AG09309 (cell line): Measurements from ENCODE around the gene DDX60.

ENCODE experiments used
- DNase-seq: peaks from one replicate; pipeline ENCODE4 v3.0.0-alpha.2; 2010; ENCODE audit warnings: low read depth
- H3K4me3 ChIP-seq: 2 replicates; pipeline ENCODE4 v1.5.1; 2011; ENCODE audit warnings: mild to moderate bottlenecking, low read depth, low read length, moderate library complexity; ENCODE audit not compliant: control insufficient read depth
- CTCF ChIP-seq: IDR thresholded peaks from 2 replicates; pipeline ENCODE4 v1.5.1; 2011; ENCODE audit warnings: mild to moderate bottlenecking, low read depth, low read length, inconsistent platforms; ENCODE audit not compliant: insufficient read depth, control insufficient read depth; ENCODE audit errors: missing control alignments

The DDX60 gene

GRCh38 chr4:168318266-168318895 is at the start of gene DDX60:
Gene DDX60 (minus strand): TSS chr4:168318752. CDS start chr4:168311259, 7,493 bp downstream.
- H3K4me3 ChIP-seq: peak within 1 kb of the TSS; percentile 60
- DNase-seq: no peak
- peak; percentile 60 for TF ChIP-seq CTCF

GRCh38 chr4:168367065-168367464 is 48.5 kb upstream of the DDX60 start:
- no peak for TF ChIP-seq CTCF
- no peak for DNase-seq
- no peak overlapping the region for H3K4me3 ChIP-seq

- no peak for DNase-seq
- TF ChIP-seq CTCF: no peak
Measured at GRCh38 chr4:168362025-168362401, 43.5 kb upstream of the DDX60 start.

GRCh38 chr4:168361365-168362024 is 42.9 kb upstream of the DDX60 start:
- no peak overlapping the region for H3K4me3 ChIP-seq
- no peak for TF ChIP-seq CTCF
- DNase-seq: no peak

More at GRCh38 chr4:168362025-168362401, 43.5 kb upstream of the DDX60 start:
- no peak overlapping the region for H3K4me3 ChIP-seq

GRCh38 chr4:168360271-168360670 is 41.7 kb upstream of the DDX60 start:
- TF ChIP-seq CTCF: no peak
- no peak overlapping the region for H3K4me3 ChIP-seq
- no peak for DNase-seq

- no peak for TF ChIP-seq CTCF
- no peak overlapping the region for H3K4me3 ChIP-seq
- DNase-seq: no peak
Measured at GRCh38 chr4:168357941-168358340, 39.4 kb upstream of the DDX60 start.

GRCh38 chr4:168353746-168354145 is 35.2 kb upstream of the DDX60 start:
- no peak for TF ChIP-seq CTCF
- DNase-seq: no peak
- no peak overlapping the region for H3K4me3 ChIP-seq
